ENCODE measurements around the gene GYS1.

The GYS1 gene

GRCh38 chr19:49017666-49018351 is 24.7 kb upstream of the GYS1 start:
- DNase-seq (ENCODE audit: low spot score), result no peak

- no peak for DNase-seq (ENCODE audit: low spot score)
Observed at GRCh38 chr19:49017041-49017665, 24.0 kb upstream of the GYS1 start, which contains the start of gene LHB. Gene LHB (minus strand): TSS chr19:49017091. CDS start chr19:49017081, 10 bp downstream.

GRCh38 chr19:49016067-49016839 is 23.1 kb upstream of the GYS1 start:
- no peak for DNase-seq (ENCODE audit: low spot score)

GRCh38 chr19:49014870-49015255 is 21.8 kb upstream of the GYS1 start:
- no peak for DNase-seq (ENCODE audit: low spot score)

GRCh38 chr19:49014123-49014869 is 21.2 kb upstream of the GYS1 start:
- DNase-seq (ENCODE audit: low spot score), result no peak

- peak; percentile 47 for DNase-seq (ENCODE audit: low spot score)
Observed at GRCh38 chr19:49011194-49011593, 18.1 kb upstream of the GYS1 start.

- DNase-seq (ENCODE audit: low spot score), result no peak
Observed at GRCh38 chr19:49010453-49010852, 17.3 kb upstream of the GYS1 start.

GRCh38 chr19:49009828-49010227 is 16.7 kb upstream of the GYS1 start:
- DNase-seq (ENCODE audit: low spot score), result no peak

GRCh38 chr19:49006905-49007304 is 13.8 kb upstream of the GYS1 start:
- DNase-seq (ENCODE audit: low spot score), result no peak

GRCh38 chr19:49004964-49005614 is 12.0 kb upstream of the GYS1 start:
- no peak for DNase-seq (ENCODE audit: low spot score)

GRCh38 chr19:49004133-49004532 is 11.0 kb upstream of the GYS1 start:
- DNase-seq (ENCODE audit: low spot score), result no peak

- DNase-seq (ENCODE audit: low spot score), result peak; percentile 45
Observed at GRCh38 chr19:48999481-49000325, 6.6 kb upstream of the GYS1 start.

- DNase-seq (ENCODE audit: low spot score), result peak; percentile 55
Observed at GRCh38 chr19:48997972-48998371, 4.9 kb upstream of the GYS1 start.

GRCh38 chr19:48994035-48994386 is 902 bp upstream of the GYS1 start:
- DNase-seq (ENCODE audit: low spot score), result no peak

- DNase-seq (ENCODE audit: low spot score), result no peak
Observed at GRCh38 chr19:48992581-48993174, 431 bp downstream of the GYS1 start.

- peak; percentile 87 for DNase-seq (ENCODE audit: low spot score)
Observed at GRCh38 chr19:48991873-48992580, 1.1 kb downstream of the GYS1 start.

- no peak for DNase-seq (ENCODE audit: low spot score)
Observed at GRCh38 chr19:48991011-48991609, 2.0 kb downstream of the GYS1 start.

GRCh38 chr19:48990400-48990799 is 2.7 kb downstream of the GYS1 start:
- DNase-seq (ENCODE audit: low spot score), result no peak

- DNase-seq (ENCODE audit: low spot score), result no peak
Observed at GRCh38 chr19:48989701-48990291, 3.3 kb downstream of the GYS1 start.

All from COLO829 (cell line).